K562 treated with DMSO at 1 percent for 48 hours (cell line): Measurements from ENCODE around the gene LILRA6. TPM values are rescaled to one million over a fixed set of nuclear protein-coding genes. Genes with fewer than 3 reads are reported as not detected.

Experiments used
- total RNA-seq: library from RNA; unstranded; fragments of 300-600 nt; gene quantifications from 2 replicates; pipeline ENCODE4 v1.2.3, GENCODE V29; 2022; ENCODE audit warnings: low replicate concordance; ENCODE audit errors: extremely low read depth

The LILRA6 gene
- total RNA-seq, result not detected in 2 replicates

GRCh38 chr19:54242646-54243045 lies at the start of gene LILRA6:
TSS of gene LILRA6 (minus strand) at chr19:54242790.

GRCh38 chr19:54281007-54281728 lies 38.6 kb upstream of the LILRA6 start, which contains the start of gene LILRB2:
TSS of gene LILRB2 (minus strand) at chr19:54281110. CDS start at chr19:54280496, 614 bp downstream.

GRCh38 chr19:54257116-54257480 lies 14.5 kb upstream of the LILRA6 start, which contains the start of gene LILRB5:
TSS of gene LILRB5 (minus strand) at chr19:54257273. CDS start at chr19:54257193, 80 bp downstream.

GRCh38 chr19:54222474-54223276 lies 19.9 kb downstream of the LILRA6 start, which contains the start of gene LILRB3:
TSS of gene LILRB3 (minus strand) at chr19:54223007. CDS start at chr19:54222976, 31 bp downstream.

GRCh38 chr19:54191011-54191810 lies 51.4 kb downstream of the LILRA6 start, which contains the start of gene TSEN34:
TSS of gene TSEN34 (plus strand) at chr19:54191308. CDS start at chr19:54191365, 57 bp downstream.

GRCh38 chr19:54189145-54189734 lies 53.4 kb downstream of the LILRA6 start, which contains the start of gene MBOAT7:
TSS of gene MBOAT7 (minus strand) at chr19:54189580. CDS start at chr19:54188508, 1,072 bp downstream.

Other genes starting within 250 kb of the LILRA6 start
- not detected in 2 replicates for gene VSTM1, start 178.9 kb downstream of the LILRA6 start, total RNA-seq
- gene TARM1, start 161.4 kb downstream of the LILRA6 start, total RNA-seq, result not detected in 2 replicates
- gene OSCAR, start 142.0 kb downstream of the LILRA6 start, total RNA-seq, result not detected in 2 replicates
- gene NDUFA3, start 139.9 kb downstream of the LILRA6 start, total RNA-seq, result not detected in 2 replicates
- gene TFPT, start 127.1 kb downstream of the LILRA6 start, total RNA-seq, result not detected in 2 replicates
- gene PRPF31, start 127.0 kb downstream of the LILRA6 start, total RNA-seq, result not detected in 2 replicates
- not detected in 2 replicates for gene CNOT3, start 105.0 kb downstream of the LILRA6 start, total RNA-seq
- not detected in 2 replicates for gene LENG1, start 83.1 kb downstream of the LILRA6 start, total RNA-seq
- not detected in 2 replicates for gene TMC4, start 69.6 kb downstream of the LILRA6 start, total RNA-seq
- 670 TPM in 1 of 2 replicates, not detected in the other for gene MBOAT7, start 53.2 kb downstream of the LILRA6 start, total RNA-seq
- gene TSEN34, start 51.5 kb downstream of the LILRA6 start, total RNA-seq, result not detected in 2 replicates
- gene RPS9, start 41.9 kb downstream of the LILRA6 start, total RNA-seq, result 5,955 TPM in 1 of 2 replicates, not detected in the other
- not detected in 2 replicates for gene LILRB3, start 19.8 kb downstream of the LILRA6 start, total RNA-seq
- not detected in 2 replicates for gene LILRB5, start 14.5 kb upstream of the LILRA6 start, total RNA-seq
- gene LILRB2, start 38.3 kb upstream of the LILRA6 start, total RNA-seq, result not detected in 2 replicates
- gene LILRA5, start 70.4 kb upstream of the LILRA6 start, total RNA-seq, result not detected in 2 replicates
- not detected in 2 replicates for gene LILRA4, start 96.4 kb upstream of the LILRA6 start, total RNA-seq
- gene LAIR1, start 122.1 kb upstream of the LILRA6 start, total RNA-seq, result not detected in 2 replicates
- gene TTYH1, start 172.7 kb upstream of the LILRA6 start, total RNA-seq, result not detected in 2 replicates
- gene LENG8, start 206.4 kb upstream of the LILRA6 start, total RNA-seq, result not detected in 2 replicates
- not detected in 2 replicates for gene LENG9, start 221.0 kb upstream of the LILRA6 start, total RNA-seq
- gene CDC42EP5, start 230.5 kb upstream of the LILRA6 start, total RNA-seq, result not detected in 2 replicates